ENCODE data around the gene UBE2QL1.

Gene UBE2QL1

DNA sequence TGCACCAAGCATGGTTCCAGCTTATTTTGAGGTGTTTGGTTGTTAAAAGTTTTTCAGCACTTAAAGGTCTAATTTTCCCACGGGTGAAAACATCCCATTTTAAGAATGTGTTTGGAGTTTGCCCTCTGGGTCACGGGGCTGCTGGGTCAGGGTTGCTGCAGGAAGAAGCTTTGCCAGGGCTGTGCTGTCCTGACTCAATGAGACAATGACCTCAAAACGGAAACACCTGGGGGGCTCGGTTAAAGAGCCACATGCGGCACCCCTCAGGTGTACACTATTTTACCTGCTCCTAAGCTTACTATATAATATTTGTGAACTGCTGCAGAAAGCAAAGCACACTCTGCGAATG is 27.6 kb downstream of the UBE2QL1 start:
- no peak for DNase-seq (ENCODE audit: low read depth in 2 of 2)

DNA sequence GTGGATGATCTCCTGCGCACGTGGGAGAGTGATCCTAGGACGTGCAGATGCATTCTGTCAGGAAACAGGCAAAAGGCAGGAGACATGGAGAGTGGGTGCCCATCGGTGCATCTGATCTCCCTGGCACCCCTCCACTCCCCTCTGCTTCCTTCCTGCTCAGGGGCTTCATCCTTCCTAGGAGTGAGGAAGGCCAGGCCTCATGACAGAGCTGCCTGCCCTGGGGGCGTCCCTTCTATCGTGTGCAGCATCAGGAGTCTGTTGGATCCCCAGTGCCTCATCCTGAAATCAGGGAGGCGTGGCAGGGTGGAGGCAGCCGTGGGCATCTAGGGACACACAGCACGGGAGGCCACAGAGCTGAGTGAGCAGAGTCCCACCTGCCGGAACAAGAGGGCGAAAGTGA is 30.1 kb downstream of the UBE2QL1 start:
- no peak for DNase-seq (ENCODE audit: low read depth in 2 of 2)

DNA sequence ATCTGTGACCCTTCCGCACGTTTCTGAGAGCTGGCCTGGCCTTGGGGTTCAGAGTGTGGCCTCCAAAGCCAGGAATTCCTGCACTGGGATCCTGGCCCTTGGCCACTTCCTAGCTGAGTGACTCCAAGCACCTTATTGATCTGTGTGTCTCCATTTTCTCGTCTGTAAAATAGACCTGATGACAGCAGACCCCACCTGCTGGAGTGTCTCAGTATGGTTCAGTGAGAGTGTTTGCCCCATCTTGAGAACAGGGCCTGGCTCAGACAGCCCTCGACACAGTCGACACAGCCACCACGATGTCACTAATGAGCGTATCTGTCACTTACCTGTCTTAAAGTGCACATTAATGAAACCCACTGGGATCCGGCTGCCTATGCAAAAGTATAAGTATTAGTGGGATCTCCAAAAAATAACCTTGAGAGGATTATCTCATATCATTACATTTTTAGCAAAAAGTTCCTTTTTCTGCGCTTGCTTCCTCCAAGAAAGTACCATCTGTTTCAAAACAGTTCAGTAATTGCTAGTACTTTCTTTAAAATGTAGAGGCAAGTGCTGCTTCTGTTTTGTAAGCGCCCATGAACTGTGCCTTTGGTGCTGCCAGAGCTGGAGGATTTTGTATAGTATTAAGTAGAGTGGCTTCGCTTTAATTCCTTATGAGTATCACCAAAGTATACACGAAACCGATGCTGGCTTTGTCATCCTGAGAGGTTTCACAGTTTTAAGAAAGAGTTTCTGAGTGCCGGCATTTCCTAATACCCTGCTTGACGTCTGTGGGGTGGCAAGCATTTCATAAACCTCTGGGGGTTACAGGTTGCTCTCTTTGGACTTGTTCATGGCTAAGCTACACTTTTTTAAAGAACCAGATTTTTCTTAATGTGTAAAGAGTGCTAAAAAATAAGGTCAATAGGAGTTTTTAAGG is 31.7 kb downstream of the UBE2QL1 start:
- DNase-seq (ENCODE audit: low read depth in 2 of 2), result no peak

DNA sequence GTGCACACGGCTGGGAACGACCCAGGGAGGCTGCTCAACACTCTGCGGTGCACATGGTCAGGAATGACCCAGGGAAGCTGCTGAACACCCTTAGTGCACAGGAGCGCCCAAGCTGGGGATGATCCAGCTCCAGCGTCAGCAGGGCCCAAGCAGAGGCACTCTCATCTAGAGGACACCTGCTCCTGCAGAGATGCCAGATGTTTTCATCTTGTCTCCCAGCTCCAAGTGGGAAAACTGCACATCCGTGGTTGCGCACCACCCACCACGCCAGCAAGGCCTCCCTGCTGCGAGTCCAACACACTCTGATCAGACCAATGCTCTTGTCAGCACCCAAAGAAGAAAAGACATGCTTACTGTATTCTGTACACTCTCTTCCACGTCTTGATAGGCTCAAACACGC is 34.1 kb downstream of the UBE2QL1 start:
- no peak for DNase-seq (ENCODE audit: low read depth in 2 of 2)

DNA sequence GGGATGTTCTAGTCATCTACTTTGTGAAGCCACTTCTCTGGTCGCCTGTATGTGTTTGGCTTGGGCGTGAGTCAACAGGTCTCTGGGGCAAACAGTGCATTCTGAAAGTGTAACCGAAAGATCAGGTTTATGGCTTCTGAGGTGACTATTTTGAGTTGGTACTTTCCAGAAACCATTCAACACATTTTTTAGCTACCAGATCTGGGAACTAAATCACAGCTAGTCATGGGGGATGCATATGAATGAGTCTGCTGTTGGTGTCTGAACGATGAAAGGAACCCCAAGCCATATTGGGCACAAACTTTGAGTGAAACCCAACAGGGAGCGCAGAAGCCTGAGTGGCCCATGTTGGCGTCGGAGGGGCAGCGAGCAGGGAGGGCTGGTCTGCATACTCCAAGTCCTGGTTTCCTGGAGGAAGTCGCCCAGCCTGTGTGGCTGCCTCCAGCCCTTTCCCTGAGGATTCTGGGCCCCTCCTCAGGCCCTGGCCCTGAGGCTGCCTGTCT is 35.3 kb downstream of the UBE2QL1 start:
- no peak for DNase-seq (ENCODE audit: low read depth in 2 of 2)

DNA sequence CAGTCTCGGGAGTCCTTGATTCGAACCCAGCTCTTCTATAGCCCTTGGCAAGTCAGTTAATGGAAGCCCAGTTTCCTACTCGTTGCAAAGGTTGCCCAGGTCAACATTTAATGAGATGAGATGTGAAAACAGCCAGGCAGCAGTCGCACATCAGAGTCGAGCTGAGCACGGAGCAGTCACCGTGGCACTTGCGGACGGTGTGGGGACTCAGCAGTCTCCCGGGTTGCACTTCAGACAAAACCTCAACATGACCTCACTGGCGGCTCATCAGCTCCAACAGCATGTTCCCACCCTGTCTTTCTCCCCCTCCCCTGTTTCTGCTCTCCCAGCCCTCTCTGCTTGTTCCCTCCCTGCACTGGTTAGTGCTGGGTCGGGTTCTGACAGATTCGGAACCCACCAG is 35.8 kb downstream of the UBE2QL1 start:
- DNase-seq (ENCODE audit: low read depth in 2 of 2), result no peak

DNA sequence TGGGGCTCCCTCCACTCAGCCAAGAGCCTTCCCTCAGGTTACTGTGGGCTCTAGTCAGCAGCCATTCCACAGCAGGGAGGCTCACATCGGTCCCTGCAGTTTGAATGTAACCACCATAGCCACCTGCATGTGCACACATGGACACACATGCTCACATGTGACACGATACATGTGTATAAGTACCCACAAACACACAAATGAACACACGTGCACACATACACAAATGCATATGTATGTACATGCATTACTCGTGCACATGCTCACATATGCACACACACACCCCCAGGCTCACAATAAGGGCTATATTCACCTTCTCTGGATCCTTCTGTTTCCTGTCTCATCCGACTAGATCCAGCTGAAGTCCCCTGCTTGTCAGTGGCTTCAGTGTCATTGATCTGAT is 36.2 kb downstream of the UBE2QL1 start:
- no peak for DNase-seq (ENCODE audit: low read depth in 2 of 2)

DNA sequence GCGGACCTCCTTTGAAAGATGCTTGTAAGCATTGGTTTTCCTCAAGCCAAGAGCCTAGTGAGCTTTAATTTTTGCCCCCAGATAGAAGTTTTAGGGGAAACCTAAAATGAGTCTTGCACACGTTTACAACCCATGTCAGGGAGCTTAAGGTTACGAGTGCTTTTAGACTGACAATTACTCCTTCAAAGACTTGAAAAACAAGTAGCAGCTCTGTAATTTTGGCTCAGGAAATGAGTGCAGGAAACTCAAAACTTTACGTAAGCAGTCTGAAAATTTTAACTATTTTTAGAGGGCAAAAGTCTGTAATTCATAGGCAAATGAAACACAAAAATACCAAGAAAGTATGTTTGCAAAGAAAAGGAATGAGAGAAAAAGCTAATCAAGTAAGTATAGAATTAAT is 36.8 kb downstream of the UBE2QL1 start:
- no peak for DNase-seq (ENCODE audit: low read depth in 2 of 2)

DNA sequence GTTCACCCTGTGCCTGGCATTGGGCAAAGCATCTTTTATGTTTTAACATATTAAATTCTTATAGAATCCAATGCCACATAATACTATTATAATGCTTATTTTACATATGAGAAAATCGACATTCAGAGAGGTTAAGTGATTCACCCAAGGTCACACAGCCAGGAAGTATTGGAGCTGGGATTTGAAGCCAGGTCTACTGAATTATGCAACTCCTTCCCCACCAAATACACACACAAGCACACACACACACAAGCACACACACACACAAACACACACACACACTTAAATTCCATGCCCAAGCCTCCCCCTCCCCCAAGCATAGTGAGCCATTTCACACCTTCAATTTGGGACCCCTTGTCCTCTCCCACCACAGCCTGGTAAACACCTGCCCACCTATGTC is 37.4 kb downstream of the UBE2QL1 start:
- DNase-seq (ENCODE audit: low read depth in 2 of 2), result no peak

DNA sequence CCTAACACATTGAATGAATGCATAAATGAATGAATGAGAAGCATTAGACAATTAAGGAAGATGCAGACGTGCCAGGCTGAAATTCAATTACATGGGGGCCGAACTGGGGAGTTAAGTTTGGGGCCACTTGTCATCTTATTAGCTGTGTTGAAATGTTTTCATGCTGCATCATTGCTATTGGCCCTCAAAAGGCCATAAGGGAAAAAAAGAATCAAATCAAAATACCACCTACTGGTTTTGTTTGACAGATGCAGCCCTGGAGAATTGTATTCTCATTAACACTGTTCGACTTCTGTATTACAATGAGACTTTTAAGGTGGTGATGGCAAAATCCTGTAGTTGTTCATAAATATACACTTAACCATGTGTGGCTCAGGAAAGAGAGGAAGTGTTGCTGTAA is 38.4 kb downstream of the UBE2QL1 start:
- DNase-seq (ENCODE audit: low read depth in 2 of 2), result no peak

DNA sequence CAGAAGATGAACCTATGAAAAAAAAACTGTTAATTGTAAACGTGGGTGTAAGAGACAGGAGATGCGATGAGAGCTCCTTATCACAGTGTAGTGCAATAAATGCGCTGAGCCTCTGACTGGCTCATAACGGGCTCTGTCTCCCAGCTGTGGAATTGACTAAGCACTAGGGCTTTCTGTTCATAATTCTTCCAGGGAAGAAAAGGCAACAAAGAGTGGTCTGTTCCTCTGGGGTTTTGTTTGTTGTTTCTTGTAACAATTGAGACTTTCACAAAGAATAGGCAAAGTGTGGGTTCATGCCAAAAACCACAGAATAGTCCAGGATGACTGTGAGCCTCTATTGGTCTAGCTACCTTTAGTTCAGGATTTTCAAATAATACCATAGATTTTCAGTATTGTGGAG is 39.4 kb downstream of the UBE2QL1 start:
- no peak for DNase-seq (ENCODE audit: low read depth in 2 of 2)

DNA sequence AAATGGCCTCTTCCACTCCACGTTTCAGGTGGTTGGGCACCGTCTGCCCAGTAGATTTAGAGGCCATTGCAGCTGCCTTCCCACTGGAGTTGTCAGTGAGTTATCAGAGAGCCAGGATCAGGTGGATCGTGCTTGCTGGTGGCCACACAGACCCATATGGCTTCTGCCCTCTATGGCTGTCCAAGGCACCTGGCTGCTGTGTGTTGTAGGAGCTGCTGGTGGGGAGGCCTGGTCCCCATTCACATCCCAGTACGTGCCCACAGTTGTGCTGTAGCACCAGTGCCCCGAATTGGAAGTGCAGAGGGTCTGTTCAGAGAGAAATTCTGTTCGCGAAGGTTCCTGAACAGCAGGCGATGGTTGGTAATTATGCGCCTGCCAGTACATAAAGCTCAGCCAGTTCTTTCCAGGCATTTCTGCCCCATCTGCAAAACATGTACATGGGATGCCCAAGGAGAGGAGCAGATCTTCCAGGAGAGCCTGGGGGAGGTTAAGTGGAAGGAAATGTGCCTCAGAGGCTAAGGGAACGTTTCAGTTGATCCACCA is 41.1 kb downstream of the UBE2QL1 start:
- no peak for DNase-seq (ENCODE audit: low read depth in 2 of 2)

DNA sequence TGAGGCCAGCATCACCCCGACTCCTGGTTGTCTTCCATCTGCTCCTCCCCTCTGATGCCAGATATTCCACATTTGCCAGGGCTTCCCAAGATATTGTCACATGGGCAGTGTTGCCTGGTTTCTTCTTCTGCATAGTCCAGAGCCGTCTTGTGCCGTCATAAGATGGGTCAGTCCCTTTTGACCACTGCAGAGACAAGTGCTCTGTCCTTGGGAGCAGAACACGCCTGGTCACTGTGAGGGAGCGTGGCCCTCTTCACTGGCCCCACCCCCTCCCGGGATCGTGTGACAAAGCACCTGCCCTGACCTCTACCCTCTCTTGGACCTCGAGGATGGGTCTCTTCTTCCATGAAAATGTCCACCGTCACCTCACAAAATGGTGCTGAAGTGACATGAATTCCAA is 41.6 kb downstream of the UBE2QL1 start:
- DNase-seq (ENCODE audit: low read depth in 2 of 2), result no peak

DNA sequence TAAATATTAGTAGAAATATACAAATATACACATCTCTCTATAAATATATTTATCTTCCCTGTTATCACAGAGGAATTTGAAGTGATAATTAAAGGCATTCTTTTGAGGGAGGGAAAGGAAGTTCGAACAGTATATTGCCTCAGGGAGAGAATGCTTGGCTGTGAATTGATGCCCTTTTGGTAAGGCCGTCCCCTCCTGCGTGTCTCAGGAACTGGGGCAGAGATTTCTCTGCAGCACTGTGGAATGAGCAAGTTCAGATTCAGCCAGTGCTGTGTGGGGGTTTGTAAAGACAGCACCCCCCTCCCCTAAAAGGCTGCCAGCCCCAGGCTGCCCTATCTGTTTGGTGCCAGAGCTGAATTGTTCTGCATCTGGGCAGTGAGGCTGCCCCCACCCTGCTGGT is 42.0 kb downstream of the UBE2QL1 start:
- no peak for DNase-seq (ENCODE audit: low read depth in 2 of 2)

DNA sequence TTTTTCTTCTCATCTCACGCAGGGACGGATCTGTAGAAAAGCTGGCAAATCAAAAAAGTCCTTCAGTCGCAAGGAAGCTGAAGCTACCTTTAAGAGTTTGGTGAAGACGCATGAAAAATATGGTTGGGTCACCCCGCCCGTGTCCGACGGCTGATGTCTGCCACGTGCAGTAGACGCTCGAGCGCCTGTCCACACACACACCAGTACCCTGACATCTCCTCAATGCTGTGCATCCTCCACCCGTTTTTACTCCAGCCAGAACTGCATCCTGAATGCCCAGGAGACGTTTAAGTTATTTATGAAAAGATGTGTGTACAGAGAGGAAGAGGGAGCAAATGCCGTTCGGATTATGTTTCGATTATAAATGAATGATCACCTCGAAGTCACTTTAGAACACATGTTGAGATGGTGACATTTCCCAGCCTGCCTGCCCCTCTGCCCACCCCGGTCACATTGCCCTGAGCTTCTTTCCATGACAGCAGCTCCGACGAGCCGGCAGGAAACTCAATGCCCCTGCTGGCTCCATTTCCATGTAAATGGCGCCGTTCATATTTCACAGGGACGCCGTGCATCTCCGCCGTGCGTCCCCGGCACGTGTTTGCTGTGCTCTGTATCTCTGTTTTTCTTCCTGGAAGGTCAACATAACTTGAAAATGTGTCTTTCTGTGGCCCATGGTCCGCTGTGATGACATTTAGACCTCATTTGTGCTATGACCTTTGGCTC is 42.7 kb downstream of the UBE2QL1 start:
- DNase-seq (ENCODE audit: low read depth in 2 of 2), result no peak

DNA sequence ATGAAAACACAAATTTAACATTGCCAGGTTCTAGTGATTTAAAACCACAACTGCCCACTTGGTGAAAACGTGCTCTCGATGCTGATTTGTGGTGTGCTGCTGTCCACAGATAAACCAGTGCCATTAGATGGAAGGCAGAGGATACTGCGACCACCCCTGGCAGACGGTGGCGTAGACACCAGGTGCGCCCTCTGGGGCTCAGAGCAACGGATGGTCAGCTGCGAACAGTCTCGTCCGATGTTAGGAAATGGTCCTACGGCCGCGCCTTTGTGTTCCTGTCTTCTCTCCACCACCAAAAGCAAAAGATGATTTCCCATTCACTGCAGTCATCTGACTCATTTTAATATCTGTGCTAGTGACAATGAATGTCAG is 43.2 kb downstream of the UBE2QL1 start:
- no peak for DNase-seq (ENCODE audit: low read depth in 2 of 2)

DNA sequence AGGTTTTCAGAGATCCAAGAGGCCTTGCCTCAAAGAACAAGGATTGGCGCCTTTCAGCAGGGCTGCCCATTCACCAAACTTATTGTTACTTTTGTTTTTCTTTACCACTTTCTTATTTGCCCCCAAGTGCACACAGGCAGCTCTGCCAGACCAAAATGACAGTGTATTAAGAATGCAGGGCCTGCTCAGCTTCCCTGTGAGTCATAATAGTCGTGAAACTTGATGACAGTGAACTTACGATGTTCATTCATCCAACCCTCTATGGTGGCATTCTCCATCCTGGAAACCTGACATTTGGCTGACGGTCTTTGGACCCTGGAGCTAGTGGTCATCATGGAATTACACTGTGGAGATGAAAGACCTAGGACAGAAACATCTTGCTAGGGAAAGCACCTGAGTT is 44.3 kb downstream of the UBE2QL1 start:
- DNase-seq (ENCODE audit: low read depth in 2 of 2), result no peak

DNA sequence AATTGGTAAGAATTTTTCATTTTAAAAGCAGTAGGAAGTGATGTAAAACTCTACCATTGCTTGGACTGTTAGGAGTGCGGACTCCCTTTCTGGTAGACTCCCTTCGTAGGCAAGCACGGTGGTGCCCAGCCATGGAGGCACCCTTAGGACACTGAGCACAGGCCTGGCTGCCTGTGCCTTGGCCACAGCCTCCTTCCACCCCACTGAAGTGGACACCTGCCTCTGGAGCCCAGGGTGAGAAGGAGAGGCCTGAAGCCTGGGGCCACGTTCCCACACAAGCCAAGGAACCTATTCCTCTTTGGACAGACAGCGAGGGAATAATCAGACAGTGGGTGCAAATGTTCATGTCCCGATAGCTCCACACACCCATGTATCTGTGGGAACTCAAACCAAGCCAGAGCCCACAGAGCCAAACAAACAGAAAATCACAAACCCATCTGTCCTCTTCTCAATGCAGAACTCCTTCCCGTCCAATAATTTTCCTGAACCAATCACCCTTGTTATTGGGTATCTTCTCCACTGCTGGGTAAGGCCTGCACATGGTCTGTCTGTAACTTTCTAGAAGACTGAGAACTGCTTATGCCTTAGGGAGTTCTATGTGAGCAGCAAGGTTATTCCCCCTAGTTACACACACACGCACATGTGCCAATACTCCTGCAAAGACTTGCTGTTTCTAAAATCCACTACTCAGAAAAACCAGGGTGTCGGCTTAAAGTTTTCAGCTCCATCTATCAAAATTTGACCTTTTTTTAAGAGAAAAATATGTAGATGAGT is 45.2 kb downstream of the UBE2QL1 start:
- no peak for DNase-seq (ENCODE audit: low read depth in 2 of 2)

DNA sequence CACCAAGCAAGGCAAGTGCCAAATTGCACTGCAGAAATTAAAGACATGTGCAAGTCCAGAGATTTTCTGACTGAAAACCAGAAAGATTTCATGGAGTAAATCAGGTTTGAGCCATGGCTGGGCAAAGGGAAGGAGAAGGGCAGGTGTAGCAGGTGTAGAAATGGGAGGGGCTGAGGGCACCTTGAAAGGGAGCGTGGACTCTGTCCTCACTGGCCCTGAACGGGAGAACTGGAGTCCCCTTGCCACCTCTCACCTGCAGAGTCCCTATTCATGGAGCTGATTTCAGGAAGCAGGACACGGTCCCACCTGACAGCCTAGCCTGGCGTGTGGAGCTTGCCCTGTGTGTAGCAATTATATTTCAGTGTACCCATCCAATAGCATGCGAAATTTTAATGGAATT is 46.3 kb downstream of the UBE2QL1 start:
- DNase-seq (ENCODE audit: low read depth in 2 of 2), result no peak

DNA sequence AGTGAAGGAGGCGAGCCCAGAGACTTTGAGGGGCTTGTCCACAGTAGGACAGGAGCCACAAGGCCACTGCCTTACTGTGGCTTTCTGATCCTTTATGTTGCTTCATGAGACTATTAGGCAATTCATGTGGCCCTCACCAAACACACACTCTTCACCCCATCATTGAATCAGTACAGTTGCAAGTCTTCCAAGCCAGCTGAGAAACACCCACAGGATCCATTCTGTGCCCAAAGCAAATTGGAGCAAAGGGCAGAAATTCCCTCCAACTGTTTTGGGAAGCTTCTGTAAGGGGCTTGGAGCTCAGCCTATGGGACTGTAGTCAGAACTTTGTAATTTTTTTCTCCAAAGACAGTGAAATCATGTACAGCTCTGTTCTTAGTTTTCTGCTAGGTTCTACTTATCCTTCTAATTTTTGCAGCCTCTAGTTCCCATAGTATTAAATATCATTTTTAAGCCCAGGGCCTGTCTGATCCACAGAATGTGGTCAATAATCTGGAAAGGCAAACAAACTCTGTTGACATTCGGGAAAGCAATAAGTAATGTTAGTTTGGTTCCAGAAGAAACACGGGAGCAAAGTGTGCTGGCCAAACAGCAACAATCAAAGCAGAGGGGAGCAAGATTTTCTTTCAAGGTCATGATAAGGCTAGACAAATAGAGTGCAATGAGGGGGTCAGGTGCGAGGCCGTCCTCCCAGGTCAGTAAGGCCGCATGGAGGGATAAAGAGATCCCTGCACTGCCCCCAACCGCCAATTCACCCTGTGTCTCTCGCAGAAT is 47.0 kb downstream of the UBE2QL1 start:
- DNase-seq (ENCODE audit: low read depth in 2 of 2), result no peak

DNA sequence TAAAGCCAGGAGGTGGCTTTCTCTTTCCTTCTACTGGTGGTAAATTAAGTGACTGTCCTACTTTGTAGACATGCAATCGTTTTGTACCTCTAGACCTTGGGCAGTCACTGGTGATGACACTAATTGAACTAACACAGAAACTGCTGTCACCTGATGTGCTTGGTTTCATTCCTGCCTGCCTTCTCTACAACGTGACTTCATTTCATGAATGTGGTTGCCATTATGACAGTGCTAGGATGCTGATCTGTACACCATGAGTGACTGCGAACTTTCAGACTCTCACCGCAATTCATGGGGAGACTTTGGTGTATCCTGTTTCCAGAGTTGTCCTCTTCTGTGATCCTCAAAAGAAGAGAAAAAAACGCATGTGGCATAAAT is 47.5 kb downstream of the UBE2QL1 start:
- DNase-seq (ENCODE audit: low read depth in 2 of 2), result no peak
